D721Med (cell line): ENCODE measurements around the gene CFTR.

Source experiments
- DNase-seq: peaks from one replicate; pipeline ENCODE4 v3.0.0; 2011; ENCODE audit warnings: low spot score; ENCODE audit not compliant: insufficient read length
- FAIRE-seq: peaks from 2 replicates; lab custom pipeline; 2011; peaks lifted over from hg19 to GRCh38; lab: Jason Lieb, UNC
- CTCF ChIP-seq: IDR thresholded peaks from 2 replicates; pipeline ENCODE4 v1.5.1; 2012; ENCODE audit warnings: mild to moderate bottlenecking, control low read depth; ENCODE audit not compliant: insufficient read depth; ENCODE audit errors: missing control alignments

CFTR gene

GRCh38 chr7:117596134-117596533 lies 116.3 kb downstream of the CFTR start:
- DNase-seq, result no peak
- FAIRE-seq, result no peak
- no peak for TF ChIP-seq CTCF

GRCh38 chr7:117597755-117598154 lies 117.9 kb downstream of the CFTR start:
- no peak for FAIRE-seq
- no peak for DNase-seq

GRCh38 chr7:117600911-117601310 lies 121.1 kb downstream of the CFTR start:
- FAIRE-seq (no peak), DNase-seq (no peak)
- TF ChIP-seq CTCF, result no peak

More at GRCh38 chr7:117597755-117598154, 117.9 kb downstream of the CFTR start:
- TF ChIP-seq CTCF, result no peak

- no peak for TF ChIP-seq CTCF
- DNase-seq (no peak), FAIRE-seq (no peak)
These were observed 123.8 kb downstream of the CFTR start for GRCh38 chr7:117603627-117604026.

- TF ChIP-seq CTCF, result no peak
These were observed 125.9 kb downstream of the CFTR start for GRCh38 chr7:117605712-117606111.

GRCh38 chr7:117606132-117606531 lies 126.3 kb downstream of the CFTR start:
- DNase-seq (no peak), FAIRE-seq (no peak)
- TF ChIP-seq CTCF, result no peak

More at GRCh38 chr7:117605712-117606111, 125.9 kb downstream of the CFTR start:
- no peak for DNase-seq
- FAIRE-seq, result no peak

GRCh38 chr7:117610396-117610795 lies 130.6 kb downstream of the CFTR start:
- DNase-seq (no peak), FAIRE-seq (no peak)
- TF ChIP-seq CTCF, result no peak
